Nucleus accumbens (tissue), 56 donors: ENCODE measurements around the gene RASAL2.
A peak's percentile ranks its signal among the peaks of the same experiment; 100 is the strongest.

ENCODE experiments used
- DNase-seq, 56 donors: peaks; one replicate each; lab custom pipeline; 2025; lab: John Stamatoyannopoulos, UW

RASAL2 gene

GRCh38 chr1:178527117-178527516 is 433.2 kb downstream of the RASAL2 start:
- no peak for DNase-seq

- DNase-seq: no peak
Observed at GRCh38 chr1:178528228-178528952, 434.5 kb downstream of the RASAL2 start.

- no peak for DNase-seq
Observed at GRCh38 chr1:178528953-178529335, 435.0 kb downstream of the RASAL2 start.

GRCh38 chr1:178529364-178530036 is 435.6 kb downstream of the RASAL2 start:
- DNase-seq: no peak

GRCh38 chr1:178530037-178530402 is 436.1 kb downstream of the RASAL2 start:
- DNase-seq: no peak

GRCh38 chr1:178530502-178530901 is 436.6 kb downstream of the RASAL2 start:
- no peak for DNase-seq

- DNase-seq: no peak
Observed at GRCh38 chr1:178531887-178532286, 438.0 kb downstream of the RASAL2 start.

- DNase-seq: peak in 52 of 56 donors; percentile 7 to 92 (median 69)
Observed at GRCh38 chr1:178532392-178532791, 438.5 kb downstream of the RASAL2 start.

- no peak for DNase-seq
Observed at GRCh38 chr1:178533121-178533946, 439.4 kb downstream of the RASAL2 start.
